SK-MEL-5 (cell line): ENCODE measurements around the gene SORCS2. TPM values are rescaled to one million over a fixed set of nuclear protein-coding genes. Genes with fewer than 3 reads are reported as not detected.

Experiments used
- DNase-seq: peaks from one replicate; pipeline ENCODE4 v3.0.0-alpha.2; 2016; ENCODE audit warnings: low read depth, low spot score
- in situ Hi-C: cut with HindIII; loops from 2 replicates; pipeline ENCODE4 v1.10.0; 2016; ENCODE audit warnings: low sequenced_read_pairs, high pct_unique_total_duplicates, low pct_unique_long_range_greater_than_20kb
- total RNA-seq: library from RNA; depleted of rRNA; stranded (reverse); fragments of >200 nt; shearing (Covaris generic); gene quantifications from 2 replicates; pipeline ENCODE4 v1.2.3, GENCODE V29; 2014

Gene SORCS2
- total RNA-seq, 1 experiment from 2014 or later: not detected

- in situ Hi-C loops: no loop called here
- no peak for DNase-seq
Observed at GRCh38 chr4:7244751-7245320, 52.5 kb downstream of the SORCS2 start.

DNA sequence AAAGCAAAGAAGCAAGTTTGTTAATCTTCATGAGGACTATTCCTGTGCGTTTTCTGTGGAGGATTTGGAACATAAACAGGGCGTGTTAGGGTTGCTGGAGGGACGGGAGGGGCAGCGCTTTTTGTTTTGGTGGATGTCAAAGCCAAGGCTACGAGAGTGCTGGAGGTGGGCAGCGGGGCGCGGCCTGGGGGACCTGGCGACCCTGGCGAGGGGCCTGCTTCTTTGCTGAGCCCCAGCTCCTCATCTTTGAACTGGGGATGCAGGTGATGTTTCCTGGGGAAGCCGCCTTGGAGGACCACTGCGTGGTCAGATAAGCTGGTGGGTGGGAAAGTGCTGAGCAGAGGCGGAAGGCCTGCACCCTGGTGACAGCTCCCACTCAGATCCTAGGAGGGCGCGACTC, 55.2 kb downstream of the SORCS2 start:
- in situ Hi-C loops: no loop called here
- no peak for DNase-seq

DNA sequence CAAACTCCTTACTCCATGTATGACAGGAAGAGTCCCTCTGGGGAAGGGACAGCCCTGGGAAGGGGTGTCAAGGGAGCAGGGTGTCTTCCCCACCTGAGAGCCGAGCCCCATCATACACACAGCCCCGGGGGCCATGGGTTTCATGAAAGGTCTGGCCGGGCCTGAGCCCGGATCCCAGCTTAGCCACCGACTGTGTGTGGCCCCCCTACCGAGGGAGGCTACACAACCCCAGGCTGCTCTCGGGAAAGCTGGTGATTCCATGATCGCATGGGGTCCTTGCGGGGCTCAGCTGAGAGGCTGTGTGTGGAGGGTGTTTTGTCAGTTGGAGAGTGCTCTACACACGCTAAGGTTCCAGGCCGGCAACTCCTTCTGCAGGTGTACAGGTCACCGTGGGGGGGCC, 55.6 kb downstream of the SORCS2 start:
- no peak for DNase-seq
- in situ Hi-C loops: no loop called here

GRCh38 chr4:7248857-7249256, 56.5 kb downstream of the SORCS2 start:
- in situ Hi-C loops: no loop called here
- no peak for DNase-seq

- DNase-seq: no peak
- in situ Hi-C loops: no loop called here
Observed at GRCh38 chr4:7251321-7251720, 59.0 kb downstream of the SORCS2 start.

DNA sequence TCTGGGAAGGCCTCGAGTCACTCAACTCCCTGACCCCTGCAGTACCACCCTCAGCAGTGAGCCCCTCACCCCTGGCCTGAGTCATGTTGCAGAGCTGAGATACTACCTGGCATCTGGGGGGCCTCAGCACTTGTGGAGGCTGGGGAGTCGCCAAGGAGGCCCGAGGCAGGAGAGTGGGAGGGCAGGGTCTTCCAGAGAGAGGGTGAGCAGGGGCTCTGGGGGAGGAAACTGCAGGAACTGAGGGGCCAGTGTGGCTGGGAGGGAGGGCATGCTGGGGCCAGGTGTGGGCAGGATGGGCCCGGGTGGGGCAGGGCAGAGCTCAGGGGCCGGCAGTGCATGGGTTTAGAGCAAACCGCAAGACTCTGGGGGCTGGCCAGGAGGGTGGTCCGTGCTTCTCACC, 59.7 kb downstream of the SORCS2 start:
- in situ Hi-C loops: no loop called here
- DNase-seq: no peak

GRCh38 chr4:7252510-7253340, 60.4 kb downstream of the SORCS2 start:
- in situ Hi-C loops: no loop called here
- no peak for DNase-seq

DNA sequence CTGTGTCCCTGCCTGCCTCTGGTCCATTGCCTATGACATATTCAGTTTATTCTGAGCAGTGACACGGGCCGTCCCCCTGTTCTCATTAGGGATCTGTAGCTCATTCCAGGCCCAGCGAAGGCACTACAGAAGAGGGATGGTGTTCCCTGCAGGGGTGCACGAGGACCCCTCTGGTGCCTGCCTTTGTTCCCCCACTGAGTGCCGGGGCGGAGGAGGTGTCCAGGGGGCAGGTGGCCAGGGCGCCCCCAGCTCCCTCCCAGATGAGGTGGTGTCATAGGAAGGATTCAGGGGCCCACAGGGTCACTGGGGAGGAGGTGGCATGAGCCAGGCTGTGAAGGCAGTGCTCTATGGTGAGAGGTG, 61.0 kb downstream of the SORCS2 start:
- in situ Hi-C loops: no loop called here
- DNase-seq: no peak

GRCh38 chr4:7253837-7254236, 61.5 kb downstream of the SORCS2 start:
- in situ Hi-C loops: no loop called here
- DNase-seq: no peak

- DNase-seq: no peak
- in situ Hi-C loops: no loop called here
Observed at GRCh38 chr4:7254736-7255487, 62.6 kb downstream of the SORCS2 start.

- no peak for DNase-seq
- in situ Hi-C loops: no loop called here
Observed at GRCh38 chr4:7255488-7255881, 63.1 kb downstream of the SORCS2 start.

DNA sequence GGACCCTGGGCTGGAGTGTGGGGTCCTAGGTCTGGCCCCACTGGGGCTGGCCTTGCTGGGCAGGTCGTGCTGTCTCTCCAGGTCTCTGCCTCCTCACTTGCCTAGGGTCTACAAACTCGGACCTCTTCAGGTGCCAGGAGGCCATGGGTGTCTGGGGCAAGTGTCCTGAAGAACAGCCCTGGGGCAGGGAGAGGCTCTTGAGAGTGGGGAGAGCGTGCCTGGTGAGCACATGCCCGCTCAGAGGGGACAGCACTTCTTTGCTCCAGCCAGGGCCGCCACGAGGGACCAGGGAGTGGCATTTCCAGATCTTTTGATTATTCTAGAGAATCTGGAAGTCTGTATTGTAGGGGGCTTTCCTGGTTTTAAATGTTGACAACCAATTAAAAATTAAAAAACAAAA, 63.7 kb downstream of the SORCS2 start:
- in situ Hi-C loops: no loop called here

GRCh38 chr4:7256984-7257810, 64.9 kb downstream of the SORCS2 start:
- DNase-seq: no peak
- in situ Hi-C loops: no loop called here

More for the DNA sequence above, 63.7 kb downstream of the SORCS2 start:
- DNase-seq: no peak

DNA sequence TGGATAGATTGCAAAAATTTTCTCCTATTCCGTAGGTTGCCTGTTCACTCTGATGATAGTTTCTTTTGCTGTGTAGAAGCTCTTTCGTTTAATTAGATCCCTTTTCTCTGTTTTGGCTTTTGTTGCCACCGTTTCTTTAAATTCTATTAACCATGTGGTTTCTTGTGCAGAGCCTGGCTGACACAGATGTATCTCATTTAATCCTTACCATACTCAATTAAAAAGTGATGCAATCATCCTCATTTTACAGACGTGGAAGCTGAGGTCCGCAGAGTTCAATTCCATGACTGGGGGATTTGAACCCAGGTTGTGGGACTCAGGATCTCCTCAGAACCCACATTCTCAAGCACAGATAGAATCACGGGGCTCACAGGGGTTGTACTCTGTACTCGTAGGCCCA, 66.7 kb downstream of the SORCS2 start:
- DNase-seq: no peak
- in situ Hi-C loops: no loop called here

DNA sequence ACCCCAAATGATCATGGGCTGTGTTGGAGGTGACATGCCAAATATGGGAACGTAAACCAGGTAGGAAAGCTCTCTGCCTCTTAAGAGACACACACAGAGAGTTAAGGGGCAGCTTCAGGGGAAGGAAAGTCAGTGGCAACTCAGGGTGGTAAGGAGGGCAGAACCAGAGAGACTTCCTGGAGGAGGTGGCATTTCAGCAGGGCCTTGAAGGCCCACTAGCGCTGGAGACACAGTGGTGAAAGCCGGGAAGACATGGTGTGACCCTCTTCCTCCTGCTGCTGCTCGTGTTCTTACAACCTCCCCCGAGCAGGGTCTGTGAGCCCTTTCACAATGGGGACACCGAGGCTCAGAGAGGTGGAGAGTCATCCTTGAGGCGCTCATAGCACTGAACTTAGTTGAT, 68.2 kb downstream of the SORCS2 start:
- in situ Hi-C loops: no loop called here
- DNase-seq: no peak

GRCh38 chr4:7261087-7261486, 68.7 kb downstream of the SORCS2 start:
- no peak for DNase-seq
- in situ Hi-C loops: no loop called here

DNA sequence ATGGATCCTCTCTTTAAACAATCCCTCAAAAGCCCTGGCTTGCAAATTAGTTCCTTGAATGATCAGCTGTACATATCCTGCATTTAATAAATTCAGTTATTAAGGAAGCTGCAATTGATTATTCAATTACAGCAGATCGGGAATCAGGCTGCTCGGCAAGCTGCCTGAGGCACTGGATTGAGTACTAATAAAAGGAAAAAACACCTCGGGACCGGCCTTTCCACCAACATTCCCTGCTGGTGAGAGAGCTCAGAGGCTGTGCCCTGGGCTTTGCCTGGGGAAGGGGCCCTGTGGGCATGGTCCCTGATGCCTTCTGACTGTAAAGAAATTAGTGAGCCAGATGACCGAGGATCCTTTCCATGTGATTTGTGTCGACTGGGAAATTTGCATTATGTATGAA, 69.2 kb downstream of the SORCS2 start:
- in situ Hi-C loops: no loop called here
- DNase-seq: no peak

GRCh38 chr4:7262134-7262533, 69.8 kb downstream of the SORCS2 start:
- in situ Hi-C loops: no loop called here

More at GRCh38 chr4:7262134-7262533, 69.8 kb downstream of the SORCS2 start:
- DNase-seq: no peak
